Measurements from ENCODE around the gene FHIT.

DNA sequence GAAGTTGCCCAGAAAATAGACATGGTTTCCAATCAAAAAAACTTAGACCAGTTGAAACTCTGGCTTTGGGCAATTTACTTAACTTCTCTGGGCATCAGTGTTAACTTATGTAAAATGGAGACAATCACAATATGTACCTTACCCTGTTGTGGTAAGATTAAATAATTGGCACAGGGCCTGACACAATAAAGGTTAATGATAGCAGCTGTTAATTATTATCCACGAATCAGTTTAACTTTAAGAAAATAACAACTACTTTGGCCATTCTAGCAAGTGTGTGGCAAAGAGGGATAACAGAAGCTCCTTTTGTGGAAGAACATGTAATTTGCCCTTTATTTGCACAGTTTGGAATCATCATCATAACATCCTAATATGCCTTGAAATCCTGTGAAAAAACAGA is 787.6 kb downstream of the FHIT start:
- TF ChIP-seq, protein P1, sequence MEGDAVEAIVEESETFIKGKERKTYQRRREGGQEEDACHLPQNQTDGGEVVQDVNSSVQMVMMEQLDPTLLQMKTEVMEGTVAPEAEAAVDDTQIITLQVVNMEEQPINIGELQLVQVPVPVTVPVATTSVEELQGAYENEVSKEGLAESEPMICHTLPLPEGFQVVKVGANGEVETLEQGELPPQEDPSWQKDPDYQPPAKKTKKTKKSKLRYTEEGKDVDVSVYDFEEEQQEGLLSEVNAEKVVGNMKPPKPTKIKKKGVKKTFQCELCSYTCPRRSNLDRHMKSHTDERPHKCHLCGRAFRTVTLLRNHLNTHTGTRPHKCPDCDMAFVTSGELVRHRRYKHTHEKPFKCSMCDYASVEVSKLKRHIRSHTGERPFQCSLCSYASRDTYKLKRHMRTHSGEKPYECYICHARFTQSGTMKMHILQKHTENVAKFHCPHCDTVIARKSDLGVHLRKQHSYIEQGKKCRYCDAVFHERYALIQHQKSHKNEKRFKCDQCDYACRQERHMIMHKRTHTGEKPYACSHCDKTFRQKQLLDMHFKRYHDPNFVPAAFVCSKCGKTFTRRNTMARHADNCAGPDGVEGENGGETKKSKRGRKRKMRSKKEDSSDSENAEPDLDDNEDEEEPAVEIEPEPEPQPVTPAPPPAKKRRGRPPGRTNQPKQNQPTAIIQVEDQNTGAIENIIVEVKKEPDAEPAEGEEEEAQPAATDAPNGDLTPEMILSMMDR (IDR thresholded peaks at IDR 0.05) = no peak
- no peak for TF ChIP-seq POLR2A (IDR thresholded peaks at IDR 0.05)
